ENCODE data around the gene IL34.

The IL34 gene

GRCh38 chr16:70676675-70677498, 30.5 kb downstream of the IL34 start:
- H3K9me3 ChIP-seq (ENCODE audit: control insufficient read depth, insufficient read depth, low read length): no peaks in the 10 kb centered on the region
- no peaks in the 10 kb centered on the region for H3K4me1 ChIP-seq (ENCODE audit: control insufficient read depth, insufficient read depth, low read length)
- peaks cover 16% of the 10 kb centered on the region for H3K36me3 ChIP-seq (ENCODE audit: control insufficient read depth, insufficient read depth, low read length)
- H3K27me3 ChIP-seq (ENCODE audit: control insufficient read depth, insufficient read depth, low read length): no peaks in the 10 kb centered on the region
- no peak overlapping the region for H3K9ac ChIP-seq (ENCODE audit: low read depth, low read length)
- no peak overlapping the region for H3K4me3 ChIP-seq (ENCODE audit: low read depth, low read length)

DNA sequence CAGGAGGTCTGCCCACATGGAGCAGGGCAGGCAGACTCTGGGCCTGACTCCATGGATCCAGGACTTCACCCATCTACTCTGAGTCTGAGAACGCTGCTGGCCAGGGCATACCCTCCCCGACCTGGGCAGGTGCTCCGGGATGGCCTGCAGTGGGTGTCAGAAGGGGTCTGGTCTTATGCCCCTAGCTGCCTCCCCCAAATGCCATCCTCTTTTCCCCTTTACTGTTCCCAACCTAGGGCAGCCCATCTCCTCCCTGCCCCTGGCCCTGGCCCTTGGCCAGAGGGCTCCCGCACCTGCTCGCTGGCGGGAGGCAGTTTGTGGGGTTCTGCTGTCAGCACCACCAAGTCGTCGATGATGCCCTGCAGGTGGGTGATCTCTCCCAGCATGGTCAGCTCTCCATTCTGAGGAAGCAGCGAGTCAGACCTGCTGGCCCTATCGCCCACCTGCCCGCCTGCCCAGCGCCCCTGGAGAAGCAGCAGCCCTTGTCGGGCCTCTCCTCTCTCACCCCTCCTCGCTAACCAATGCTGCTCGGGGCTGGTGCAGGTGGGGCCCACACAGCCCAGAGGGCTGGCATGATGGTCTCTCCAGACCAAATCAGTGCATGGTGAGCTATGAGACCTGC, 31.3 kb downstream of the IL34 start:
- Histone ChIP-seq H3K9ac (ENCODE audit: low read depth, low read length) (no peak overlapping the region), H3K36me3 (ENCODE audit: control insufficient read depth, insufficient read depth, low read length) (peaks cover 16% of the 10 kb centered on the region), H3K27me3 (ENCODE audit: control insufficient read depth, insufficient read depth, low read length) (no peaks in the 10 kb centered on the region), H3K4me3 (ENCODE audit: low read depth, low read length) (no peak overlapping the region), H3K4me1 (ENCODE audit: control insufficient read depth, insufficient read depth, low read length) (no peaks in the 10 kb centered on the region), H3K9me3 (ENCODE audit: control insufficient read depth, insufficient read depth, low read length) (no peaks in the 10 kb centered on the region)

DNA sequence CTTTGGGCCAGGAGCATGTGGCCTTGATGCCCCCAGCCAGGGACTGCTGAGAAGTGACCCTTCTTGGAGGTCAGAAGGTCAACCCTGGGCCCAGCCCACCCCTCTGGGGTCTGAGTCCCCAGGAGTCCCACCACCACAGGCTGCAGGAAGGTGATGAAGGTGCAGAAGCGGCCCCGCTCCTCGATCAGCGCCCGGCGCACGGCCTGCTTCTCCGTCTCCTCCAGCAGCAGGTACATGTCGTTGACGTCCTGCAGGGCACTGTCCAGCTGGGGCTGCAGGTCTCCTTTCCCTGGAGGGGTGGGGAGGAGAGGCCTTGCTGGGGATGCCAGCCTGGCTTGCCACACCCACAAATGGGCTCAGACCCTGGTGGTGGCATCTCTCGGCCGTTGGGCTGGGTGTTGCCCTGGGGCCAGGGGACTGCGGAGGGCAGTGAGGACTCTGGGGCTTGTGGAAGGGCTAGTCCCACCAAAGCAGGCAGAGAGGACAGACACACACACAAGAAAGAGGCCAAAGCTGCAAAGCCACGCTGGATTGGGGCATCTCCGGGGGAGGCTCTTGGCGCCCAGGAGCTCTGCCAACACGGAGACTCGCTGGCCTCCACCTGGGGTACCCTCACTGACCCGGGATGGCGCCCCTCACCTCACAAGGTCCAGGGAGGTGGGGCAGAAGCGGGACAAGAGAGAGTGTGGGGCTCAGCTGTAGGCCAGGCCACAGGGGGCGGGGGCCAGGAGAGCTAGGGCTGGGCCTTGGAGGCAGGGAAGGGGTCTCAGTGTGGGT, 31.9 kb downstream of the IL34 start:
- Histone ChIP-seq H3K4me1 (ENCODE audit: control insufficient read depth, insufficient read depth, low read length) (no peaks in the 10 kb centered on the region), H3K9me3 (ENCODE audit: control insufficient read depth, insufficient read depth, low read length) (no peaks in the 10 kb centered on the region), H3K4me3 (ENCODE audit: low read depth, low read length) (no peak overlapping the region), H3K27me3 (ENCODE audit: control insufficient read depth, insufficient read depth, low read length) (no peaks in the 10 kb centered on the region), H3K9ac (ENCODE audit: low read depth, low read length) (no peak overlapping the region), H3K36me3 (ENCODE audit: control insufficient read depth, insufficient read depth, low read length) (peaks cover 16% of the 10 kb centered on the region)

DNA sequence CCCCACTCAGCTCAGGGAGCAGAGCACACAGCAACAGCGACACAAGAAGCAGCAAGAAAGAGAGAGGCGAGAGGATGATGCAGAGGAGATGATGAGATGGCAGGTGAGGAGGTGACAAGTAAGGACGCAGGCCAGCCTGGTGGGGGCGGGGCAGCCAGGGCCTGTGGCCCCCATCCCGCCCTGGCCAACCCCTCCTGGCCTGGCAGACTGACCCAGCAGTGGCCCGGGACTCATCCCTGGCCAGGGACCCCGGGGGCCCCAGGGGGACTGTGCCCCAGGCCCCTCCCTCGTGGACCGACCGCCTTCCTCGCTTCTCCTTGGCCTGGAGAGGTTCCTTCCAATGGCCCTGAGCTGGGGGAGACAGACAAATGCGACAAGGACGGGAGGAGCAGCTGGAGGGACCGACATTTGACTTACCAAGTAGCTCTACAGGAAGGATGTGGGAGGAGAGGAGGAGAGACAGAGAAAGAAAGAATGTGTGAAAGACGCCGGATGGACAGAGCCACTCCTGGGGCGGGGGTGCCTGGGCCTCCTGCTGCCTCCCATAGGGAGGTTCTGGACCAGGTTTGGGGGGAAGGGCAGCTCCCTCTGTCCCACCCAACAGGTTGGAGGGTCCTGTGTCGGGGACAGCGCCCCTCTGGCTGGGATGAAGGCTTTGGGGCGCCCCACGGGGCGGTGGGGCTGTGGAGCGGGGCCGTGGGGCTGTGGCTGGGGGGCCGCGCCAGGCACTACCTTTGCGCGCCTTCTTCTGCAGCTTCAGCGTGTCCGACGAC, 32.7 kb downstream of the IL34 start:
- no peaks in the 10 kb centered on the region for H3K9me3 ChIP-seq (ENCODE audit: control insufficient read depth, insufficient read depth, low read length)
- H3K4me1 ChIP-seq (ENCODE audit: control insufficient read depth, insufficient read depth, low read length): no peaks in the 10 kb centered on the region
- no peak overlapping the region for H3K9ac ChIP-seq (ENCODE audit: low read depth, low read length)
- H3K36me3 ChIP-seq (ENCODE audit: control insufficient read depth, insufficient read depth, low read length): peaks cover 16% of the 10 kb centered on the region
- H3K27me3 ChIP-seq (ENCODE audit: control insufficient read depth, insufficient read depth, low read length): no peaks in the 10 kb centered on the region
- H3K4me3 ChIP-seq (ENCODE audit: low read depth, low read length): no peak overlapping the region

- Histone ChIP-seq H3K36me3 (ENCODE audit: control insufficient read depth, insufficient read depth, low read length) (peaks cover 16% of the 10 kb centered on the region), H3K4me3 (ENCODE audit: low read depth, low read length) (no peak overlapping the region), H3K27me3 (ENCODE audit: control insufficient read depth, insufficient read depth, low read length) (no peaks in the 10 kb centered on the region), H3K4me1 (ENCODE audit: control insufficient read depth, insufficient read depth, low read length) (peaks cover 3% of the 10 kb centered on the region), H3K9me3 (ENCODE audit: control insufficient read depth, insufficient read depth, low read length) (no peaks in the 10 kb centered on the region), H3K9ac (ENCODE audit: low read depth, low read length) (no peak overlapping the region)
Observed at GRCh38 chr16:70679671-70680494, 33.5 kb downstream of the IL34 start.

DNA sequence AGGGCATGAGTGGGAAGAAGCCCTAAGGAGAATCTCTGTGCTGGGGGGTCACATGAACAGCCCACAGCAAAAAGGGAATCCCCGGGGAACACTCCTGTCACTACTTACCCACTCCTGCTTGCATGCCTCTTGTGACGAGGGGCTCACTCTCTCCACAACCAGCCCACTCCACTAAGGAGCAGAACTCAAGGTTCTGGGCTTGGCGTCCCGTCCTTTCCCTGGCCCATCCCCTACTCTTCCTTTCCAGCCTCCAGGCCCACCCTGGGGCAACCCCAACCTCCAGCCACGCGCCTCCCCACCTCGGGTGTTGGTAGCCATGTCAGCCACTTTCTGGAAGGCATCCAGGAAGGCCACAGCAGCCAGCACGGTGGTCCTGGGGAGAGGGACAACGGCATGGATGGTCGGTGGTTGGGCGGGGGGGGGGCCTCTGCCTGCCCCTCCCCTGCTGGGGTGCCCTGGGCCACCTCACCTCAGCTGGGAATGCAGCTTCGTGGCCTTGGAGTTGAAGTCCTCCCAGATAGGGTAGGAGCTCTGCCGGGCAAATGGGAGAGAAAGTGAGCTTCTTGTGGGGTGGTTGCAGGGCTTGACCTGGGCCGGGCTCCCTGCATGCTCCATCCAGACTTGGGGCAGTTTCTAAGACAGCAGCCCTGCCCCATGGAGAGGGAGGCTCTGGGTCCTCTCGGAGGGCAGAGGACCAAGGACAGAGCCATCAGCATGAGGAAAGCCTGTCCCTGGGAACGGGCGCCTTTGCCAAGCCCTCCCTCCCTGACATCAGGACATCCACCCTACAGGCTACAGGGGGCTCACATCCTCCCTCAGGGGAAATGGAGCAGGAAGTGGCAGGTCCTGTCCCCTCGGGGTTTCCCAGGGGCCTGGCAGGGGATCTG, 34.4 kb downstream of the IL34 start:
- Histone ChIP-seq H3K9ac (ENCODE audit: low read depth, low read length) (no peak overlapping the region), H3K4me1 (ENCODE audit: control insufficient read depth, insufficient read depth, low read length) (peaks cover 3% of the 10 kb centered on the region), H3K27me3 (ENCODE audit: control insufficient read depth, insufficient read depth, low read length) (no peaks in the 10 kb centered on the region), H3K36me3 (ENCODE audit: control insufficient read depth, insufficient read depth, low read length) (peaks cover 13% of the 10 kb centered on the region), H3K9me3 (ENCODE audit: control insufficient read depth, insufficient read depth, low read length) (no peaks in the 10 kb centered on the region), H3K4me3 (ENCODE audit: low read depth, low read length) (no peak overlapping the region)

GRCh38 chr16:70681382-70682238, 35.3 kb downstream of the IL34 start:
- Histone ChIP-seq H3K36me3 (ENCODE audit: control insufficient read depth, insufficient read depth, low read length) (peaks cover 6% of the 10 kb centered on the region), H3K4me1 (ENCODE audit: control insufficient read depth, insufficient read depth, low read length) (peaks cover 4% of the 10 kb centered on the region), H3K27me3 (ENCODE audit: control insufficient read depth, insufficient read depth, low read length) (no peaks in the 10 kb centered on the region), H3K9me3 (ENCODE audit: control insufficient read depth, insufficient read depth, low read length) (no peaks in the 10 kb centered on the region), H3K4me3 (ENCODE audit: low read depth, low read length) (no peak overlapping the region), H3K9ac (ENCODE audit: low read depth, low read length) (peak overlapping the region; percentile 26)

GRCh38 chr16:70682239-70683145, 36.1 kb downstream of the IL34 start:
- Histone ChIP-seq H3K9ac (ENCODE audit: low read depth, low read length) (no peak overlapping the region), H3K36me3 (ENCODE audit: control insufficient read depth, insufficient read depth, low read length) (peaks cover 6% of the 10 kb centered on the region), H3K4me3 (ENCODE audit: low read depth, low read length) (no peak overlapping the region), H3K9me3 (ENCODE audit: control insufficient read depth, insufficient read depth, low read length) (no peaks in the 10 kb centered on the region), H3K4me1 (ENCODE audit: control insufficient read depth, insufficient read depth, low read length) (peaks cover 9% of the 10 kb centered on the region), H3K27me3 (ENCODE audit: control insufficient read depth, insufficient read depth, low read length) (no peaks in the 10 kb centered on the region)

Measured in iPS-15b (cell line).